ENCODE measurements around the gene CACNA2D1.
"Not testable (repeated sequence)": the region's sequence is repeated elsewhere in the genome, so short reads cannot be mapped to it uniquely, and the experiment has no call there.

CACNA2D1 gene

DNA sequence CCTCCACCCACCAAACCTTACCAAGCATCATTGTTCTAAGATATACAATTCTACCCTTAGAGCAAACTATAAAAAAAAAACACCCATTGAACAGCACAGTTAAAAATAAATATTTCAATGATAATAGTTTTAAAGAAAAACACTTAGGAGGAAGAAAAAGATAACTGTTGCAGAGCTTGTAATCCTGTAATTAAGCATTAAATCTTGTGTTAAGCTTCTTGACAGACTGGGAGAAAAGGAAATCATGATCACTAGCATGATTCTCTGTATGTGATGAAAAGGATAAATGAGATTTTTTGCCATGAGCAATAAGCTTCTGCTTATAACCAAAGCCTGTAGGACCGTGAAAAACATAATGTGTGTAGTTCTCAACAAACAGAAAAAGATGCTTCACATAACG lies 289.8 kb downstream of the CACNA2D1 start:
- H3K27me3 Mint-ChIP-seq: no peaks in the 10 kb centered on the region
- H3K4me1 Mint-ChIP-seq: no peaks in the 10 kb centered on the region
- no peaks in the 10 kb centered on the region for H3K36me3 Mint-ChIP-seq
- H3K4me3 Mint-ChIP-seq: no peak overlapping the region
- H3K9me3 Mint-ChIP-seq: peaks cover 5% of the 10 kb centered on the region
- no peak overlapping the region for H3K27ac Mint-ChIP-seq
- no peak for ATAC-seq

DNA sequence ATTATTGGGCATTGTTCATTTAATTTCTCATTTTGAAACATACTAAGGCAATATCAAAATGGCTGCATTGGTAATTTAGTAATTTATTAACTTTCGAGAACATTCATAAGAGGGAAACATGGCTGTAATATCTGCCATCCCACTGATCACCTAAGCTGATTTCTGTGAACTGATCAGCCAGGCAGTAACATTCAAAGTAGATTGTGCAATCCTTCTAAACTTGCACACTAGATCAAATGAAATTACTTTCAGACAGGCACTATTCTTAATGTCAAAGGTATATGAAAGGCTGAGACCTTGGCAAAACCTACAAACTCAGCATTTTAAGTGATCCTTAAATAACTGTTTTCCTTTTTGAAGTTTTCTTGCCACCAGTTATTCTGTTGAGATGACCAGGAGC lies 290.7 kb downstream of the CACNA2D1 start:
- Mint-ChIP-seq H3K27me3 (no peaks in the 10 kb centered on the region), H3K4me3 (no peak overlapping the region), H3K27ac (no peak overlapping the region), H3K9me3 (peaks cover 5% of the 10 kb centered on the region), H3K4me1 (no peaks in the 10 kb centered on the region), H3K36me3 (no peaks in the 10 kb centered on the region)
- ATAC-seq: no peak

DNA sequence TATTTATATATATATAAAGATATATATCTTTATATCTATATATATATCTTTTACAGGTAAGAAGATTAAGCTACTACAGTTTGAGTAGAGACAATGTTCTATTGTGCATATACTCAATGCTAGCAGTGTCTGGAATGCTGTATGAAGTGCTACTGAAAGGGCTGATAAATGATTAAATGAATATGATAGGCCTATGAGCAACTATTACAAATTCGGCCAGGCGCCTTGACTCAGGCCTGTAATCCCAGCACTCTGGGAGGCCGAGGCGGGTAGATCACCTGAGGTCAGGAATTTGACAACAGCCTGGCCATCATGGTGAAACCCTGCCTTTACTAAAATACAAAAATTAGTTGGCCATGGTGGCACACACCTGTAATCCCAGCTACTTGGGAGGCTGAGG lies 297.1 kb downstream of the CACNA2D1 start:
- no peak for ATAC-seq
- Mint-ChIP-seq H3K4me1 (no peaks in the 10 kb centered on the region), H3K36me3 (no peaks in the 10 kb centered on the region), H3K9me3 (peaks cover 5% of the 10 kb centered on the region), H3K27ac (no peak overlapping the region), H3K4me3 (no peak overlapping the region), H3K27me3 (no peaks in the 10 kb centered on the region)

DNA sequence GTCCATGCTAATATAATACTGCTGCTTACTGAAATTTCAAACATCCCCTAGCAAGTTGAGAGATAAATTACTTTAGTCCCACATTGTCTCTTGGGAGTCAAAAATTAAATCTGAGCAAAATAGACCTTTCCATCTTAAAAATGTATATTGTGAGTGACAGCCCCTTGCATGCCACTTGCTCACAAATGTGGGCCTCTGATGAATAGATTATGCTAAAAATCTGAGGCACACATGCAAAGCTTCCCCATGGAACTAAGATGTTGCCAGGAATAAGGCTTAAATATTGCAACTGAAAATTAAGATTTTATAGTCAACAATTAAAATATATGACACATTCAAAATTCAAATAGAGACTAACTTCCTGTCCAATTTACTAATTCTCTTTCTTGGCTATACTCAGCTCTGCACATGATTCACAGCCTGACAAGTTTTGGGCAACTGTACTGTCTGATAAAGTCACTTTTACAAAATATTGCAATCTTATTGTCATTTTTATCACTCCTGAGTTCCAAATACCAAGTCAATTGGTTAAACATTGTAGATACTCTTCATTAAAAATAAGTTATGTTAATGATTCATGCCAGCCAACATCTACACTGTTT lies 301.2 kb downstream of the CACNA2D1 start:
- no peaks in the 10 kb centered on the region for H3K27me3 Mint-ChIP-seq
- H3K4me1 Mint-ChIP-seq: no peaks in the 10 kb centered on the region

DNA sequence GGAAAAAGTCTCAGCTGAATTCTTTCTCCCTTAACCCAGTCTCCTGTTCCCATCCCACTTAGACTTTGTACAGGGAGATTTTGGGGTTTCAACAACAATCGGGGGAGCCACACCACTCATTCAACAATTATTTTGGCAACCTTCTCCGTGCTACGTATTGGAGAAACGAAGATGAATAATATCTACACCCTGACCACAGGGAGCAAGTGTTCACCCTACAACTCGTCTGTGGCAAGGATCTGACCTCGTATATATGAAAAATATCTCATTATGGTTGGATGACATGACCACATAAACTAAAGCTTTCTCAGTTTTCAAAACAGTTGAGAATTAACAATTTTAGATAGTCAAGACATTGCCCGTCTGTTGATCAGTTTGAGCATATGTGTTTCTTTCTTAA lies 302.1 kb downstream of the CACNA2D1 start:
- no peak overlapping the region for H3K4me3 Mint-ChIP-seq
- no peak for ATAC-seq

More for the DNA sequence above, 301.2 kb downstream of the CACNA2D1 start:
- no peaks in the 10 kb centered on the region for H3K9me3 Mint-ChIP-seq
- no peaks in the 10 kb centered on the region for H3K36me3 Mint-ChIP-seq
- no peak for ATAC-seq
- no peak overlapping the region for H3K4me3 Mint-ChIP-seq
- H3K27ac Mint-ChIP-seq: no peak overlapping the region

DNA sequence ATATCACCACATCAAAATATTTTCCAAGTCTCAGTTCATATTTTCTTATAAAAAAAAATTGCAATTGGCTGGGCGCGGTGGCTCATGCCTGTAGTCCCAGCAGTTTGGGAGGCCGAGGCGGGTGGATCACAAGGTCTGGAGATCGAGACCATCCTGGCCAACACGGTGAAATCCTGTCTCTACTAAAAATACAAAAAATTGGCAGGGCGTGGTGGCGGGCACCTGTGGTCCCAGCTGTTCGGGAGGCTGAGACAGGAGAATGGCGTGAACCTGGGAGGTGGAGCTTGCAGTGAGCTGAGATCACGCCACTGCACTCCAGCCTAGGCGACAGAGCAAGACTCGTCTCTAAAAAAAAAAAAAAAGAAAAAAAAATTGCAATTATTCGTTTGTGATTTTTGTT lies 303.0 kb downstream of the CACNA2D1 start:
- H3K4me1 Mint-ChIP-seq, H3K4me3 Mint-ChIP-seq, H3K27ac Mint-ChIP-seq, ATAC-seq, H3K27me3 Mint-ChIP-seq, H3K36me3 Mint-ChIP-seq, H3K9me3 Mint-ChIP-seq: not testable (repeated sequence)

More for the DNA sequence above, 302.1 kb downstream of the CACNA2D1 start:
- H3K36me3 Mint-ChIP-seq: no peaks in the 10 kb centered on the region
- no peaks in the 10 kb centered on the region for H3K4me1 Mint-ChIP-seq
- no peak overlapping the region for H3K27ac Mint-ChIP-seq
- no peaks in the 10 kb centered on the region for H3K27me3 Mint-ChIP-seq
- no peaks in the 10 kb centered on the region for H3K9me3 Mint-ChIP-seq

DNA sequence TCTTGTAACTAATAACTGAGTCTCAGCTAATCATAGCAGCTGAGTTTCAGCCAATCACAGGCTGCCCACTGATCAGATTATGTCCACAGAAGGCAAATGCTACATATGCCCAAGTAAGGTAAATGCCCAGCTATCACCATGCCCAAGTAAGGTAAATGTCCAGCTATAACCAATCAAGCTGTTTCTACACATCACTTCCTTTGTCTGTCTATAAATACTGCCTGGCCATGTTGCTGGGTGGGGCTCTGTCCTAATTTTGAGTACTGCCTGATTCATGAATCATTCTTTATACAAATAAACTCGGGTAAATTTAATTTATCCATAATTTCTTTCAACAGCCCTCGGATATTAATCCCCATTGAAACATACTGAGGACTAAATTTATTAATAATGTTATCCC lies 312.4 kb downstream of the CACNA2D1 start:
- Mint-ChIP-seq H3K36me3 (no peaks in the 10 kb centered on the region), H3K9me3 (peaks cover 2% of the 10 kb centered on the region), H3K4me3 (no peak overlapping the region), H3K27me3 (no peaks in the 10 kb centered on the region), H3K27ac (no peak overlapping the region), H3K4me1 (no peaks in the 10 kb centered on the region)
- no peak for ATAC-seq

DNA sequence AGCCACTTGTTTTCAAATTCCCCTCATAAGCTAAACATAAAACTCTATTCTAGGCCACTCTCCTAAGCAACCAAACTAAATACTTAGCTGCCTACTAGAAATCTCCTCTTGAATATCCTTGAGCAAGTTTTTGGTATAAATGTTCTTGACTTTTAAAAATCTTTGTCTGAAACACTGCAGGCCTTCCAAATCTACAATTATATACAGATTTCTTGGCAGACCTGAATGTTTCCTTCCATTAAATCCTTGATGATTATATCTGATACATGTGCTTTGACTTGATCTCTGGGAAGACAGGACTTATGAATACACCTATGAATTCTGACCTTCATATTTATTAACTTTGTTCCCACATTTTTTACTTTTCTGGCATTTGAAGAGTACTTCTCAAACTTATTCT lies 314.5 kb downstream of the CACNA2D1 start:
- no peak for ATAC-seq
- H3K27me3 Mint-ChIP-seq: no peaks in the 10 kb centered on the region

DNA sequence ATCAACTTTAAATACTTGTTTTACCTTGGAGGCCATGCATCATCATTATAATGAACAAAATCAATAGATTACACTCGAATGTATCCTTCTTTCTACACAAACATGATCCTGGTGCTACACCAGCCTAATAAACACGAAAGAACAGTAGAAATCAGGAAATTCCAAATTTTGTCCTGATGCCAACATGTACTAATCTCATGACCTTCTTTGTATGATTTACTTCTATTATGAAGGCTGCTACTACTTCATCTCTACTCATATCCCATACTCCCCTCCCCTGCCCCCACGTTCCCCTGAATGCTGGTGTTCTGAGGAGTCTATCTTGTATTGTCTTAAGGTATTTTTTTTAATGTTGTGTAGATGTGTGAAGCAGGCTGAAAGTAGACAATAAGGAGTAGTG lies 315.0 kb downstream of the CACNA2D1 start:
- ATAC-seq: no peak
- H3K4me3 Mint-ChIP-seq: no peak overlapping the region
- no peaks in the 10 kb centered on the region for H3K36me3 Mint-ChIP-seq
- H3K9me3 Mint-ChIP-seq: peaks cover 2% of the 10 kb centered on the region
- H3K27me3 Mint-ChIP-seq: no peaks in the 10 kb centered on the region
- H3K27ac Mint-ChIP-seq: no peak overlapping the region
- H3K4me1 Mint-ChIP-seq: no peaks in the 10 kb centered on the region

More for the DNA sequence above, 314.5 kb downstream of the CACNA2D1 start:
- no peak overlapping the region for H3K4me3 Mint-ChIP-seq
- H3K4me1 Mint-ChIP-seq: no peaks in the 10 kb centered on the region
- H3K36me3 Mint-ChIP-seq: no peaks in the 10 kb centered on the region
- H3K27ac Mint-ChIP-seq: no peak overlapping the region
- H3K9me3 Mint-ChIP-seq: peaks cover 2% of the 10 kb centered on the region

DNA sequence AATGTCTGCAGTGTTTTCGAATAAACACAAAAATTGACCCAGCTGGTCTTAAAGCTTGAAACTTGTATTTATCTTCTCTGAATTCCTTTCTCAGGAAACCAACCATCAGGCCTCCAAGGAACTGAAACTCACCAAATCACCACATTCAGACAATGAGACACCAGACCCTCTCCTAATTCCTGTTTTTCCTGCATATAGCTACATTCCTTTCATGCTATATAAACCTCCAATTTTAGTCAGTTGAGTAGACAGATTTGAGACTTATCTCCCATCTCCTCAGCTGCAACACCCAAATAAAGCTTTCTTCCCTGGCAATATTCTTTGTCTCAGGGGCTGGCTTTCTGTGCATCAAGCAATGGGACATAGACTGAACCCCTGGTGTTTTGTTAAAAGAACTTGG lies 317.0 kb downstream of the CACNA2D1 start:
- Mint-ChIP-seq H3K4me1 (no peaks in the 10 kb centered on the region), H3K4me3 (no peak overlapping the region), H3K27me3 (no peaks in the 10 kb centered on the region), H3K9me3 (no peaks in the 10 kb centered on the region), H3K27ac (no peak overlapping the region), H3K36me3 (no peaks in the 10 kb centered on the region)
- no peak for ATAC-seq

DNA sequence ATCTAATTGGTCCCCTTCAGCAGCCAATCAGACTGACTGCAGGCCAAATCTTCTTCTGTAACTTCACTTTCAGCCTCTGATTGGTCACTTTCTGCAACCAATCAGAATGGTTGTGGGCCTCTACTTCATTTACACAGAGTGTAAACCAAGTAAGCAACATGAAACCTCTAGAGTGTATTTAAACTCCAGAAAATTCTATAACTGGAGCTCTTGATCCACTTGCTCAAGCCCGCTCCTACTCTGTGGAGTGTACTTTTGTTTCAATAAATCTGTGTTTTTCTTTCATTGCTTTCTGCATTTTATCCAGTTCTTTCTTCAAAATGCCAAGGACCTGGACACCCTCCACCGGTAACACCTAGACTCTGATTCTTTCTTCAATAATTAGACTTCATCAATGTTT lies 319.1 kb downstream of the CACNA2D1 start:
- Mint-ChIP-seq H3K36me3 (no peaks in the 10 kb centered on the region), H3K27me3 (no peaks in the 10 kb centered on the region), H3K27ac (no peak overlapping the region), H3K9me3 (no peaks in the 10 kb centered on the region), H3K4me3 (no peak overlapping the region), H3K4me1 (no peaks in the 10 kb centered on the region)
- ATAC-seq: no peak

DNA sequence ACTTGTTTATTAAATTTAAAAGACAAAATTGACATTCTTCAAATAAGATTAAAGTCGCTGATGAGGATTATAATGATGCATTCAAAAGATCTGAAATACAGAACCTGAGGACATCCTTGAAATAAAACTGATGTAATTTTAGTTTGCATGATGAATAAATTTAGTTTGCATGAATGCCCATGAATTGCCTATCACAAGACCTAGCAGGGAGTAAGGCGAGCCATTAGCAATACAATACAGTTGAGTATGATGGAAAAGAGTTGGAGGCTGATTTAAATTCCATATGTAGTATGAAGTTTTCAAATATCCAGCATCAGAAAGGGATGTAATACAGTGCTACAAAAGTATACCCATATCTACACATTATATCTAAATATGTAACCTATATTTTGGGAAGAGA lies 321.3 kb downstream of the CACNA2D1 start:
- no peaks in the 10 kb centered on the region for H3K9me3 Mint-ChIP-seq
- no peaks in the 10 kb centered on the region for H3K36me3 Mint-ChIP-seq
- no peaks in the 10 kb centered on the region for H3K4me1 Mint-ChIP-seq
- no peaks in the 10 kb centered on the region for H3K27me3 Mint-ChIP-seq
- no peak for ATAC-seq
- H3K4me3 Mint-ChIP-seq: no peak overlapping the region
- no peak overlapping the region for H3K27ac Mint-ChIP-seq

DNA sequence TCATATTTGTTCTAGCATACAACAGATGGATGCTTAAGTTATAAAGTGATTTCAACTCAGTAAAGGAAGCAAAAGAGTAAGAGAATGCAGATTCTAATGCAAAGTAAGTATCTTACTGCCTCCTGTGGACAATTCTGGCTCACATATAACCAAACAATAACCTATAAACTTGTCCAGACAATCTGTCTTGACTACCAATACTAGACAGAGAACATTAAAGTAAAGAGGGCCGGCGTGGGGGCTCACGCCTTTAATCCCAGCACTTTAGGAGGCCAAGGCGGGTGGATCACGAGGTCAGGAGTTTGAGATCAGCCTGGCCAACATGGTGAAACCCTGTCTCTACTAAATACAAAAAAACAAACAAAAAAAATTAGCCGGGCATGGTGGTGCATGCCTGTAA lies 329.3 kb downstream of the CACNA2D1 start:
- Mint-ChIP-seq H3K4me1 (no peaks in the 10 kb centered on the region), H3K27me3 (no peaks in the 10 kb centered on the region), H3K36me3 (no peaks in the 10 kb centered on the region), H3K9me3 (no peaks in the 10 kb centered on the region), H3K4me3 (no peak overlapping the region), H3K27ac (no peak overlapping the region)
- no peak for ATAC-seq

DNA sequence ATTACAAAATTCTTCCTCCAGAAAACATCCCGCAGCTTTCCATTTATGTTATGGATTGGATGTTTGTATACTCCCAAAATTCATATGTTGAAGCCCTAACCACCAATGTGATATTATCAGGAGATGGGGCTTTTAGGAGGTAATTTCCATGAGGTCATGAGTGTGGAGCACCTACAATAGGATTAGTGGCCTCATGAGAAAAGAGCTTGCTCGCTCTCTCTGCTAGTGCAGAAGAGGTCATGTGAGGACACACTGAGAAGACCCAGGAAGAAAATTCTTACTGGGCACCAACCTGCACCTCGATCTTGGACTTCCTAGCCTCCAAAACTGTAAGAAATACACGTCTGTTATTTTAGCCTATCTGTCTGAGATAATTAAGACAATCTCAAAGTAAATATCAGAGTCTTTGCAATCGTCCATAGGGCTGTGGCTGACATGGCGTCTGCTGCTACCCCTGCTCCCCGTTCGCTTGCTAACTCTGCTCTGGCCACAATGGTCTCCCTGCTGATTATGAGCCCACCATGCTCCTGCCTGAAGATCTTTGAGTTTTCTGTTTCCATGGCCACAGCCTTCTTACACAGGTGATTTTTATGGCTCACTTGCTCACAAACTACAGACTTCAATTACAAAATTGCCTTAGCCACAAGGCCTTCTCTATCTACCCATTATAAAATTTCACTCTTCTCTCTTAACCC lies 333.3 kb downstream of the CACNA2D1 start:
- Mint-ChIP-seq H3K36me3 (no peaks in the 10 kb centered on the region), H3K27me3 (no peaks in the 10 kb centered on the region), H3K27ac (no peak overlapping the region), H3K4me3 (no peak overlapping the region), H3K9me3 (no peaks in the 10 kb centered on the region), H3K4me1 (no peaks in the 10 kb centered on the region)
- ATAC-seq: no peak

DNA sequence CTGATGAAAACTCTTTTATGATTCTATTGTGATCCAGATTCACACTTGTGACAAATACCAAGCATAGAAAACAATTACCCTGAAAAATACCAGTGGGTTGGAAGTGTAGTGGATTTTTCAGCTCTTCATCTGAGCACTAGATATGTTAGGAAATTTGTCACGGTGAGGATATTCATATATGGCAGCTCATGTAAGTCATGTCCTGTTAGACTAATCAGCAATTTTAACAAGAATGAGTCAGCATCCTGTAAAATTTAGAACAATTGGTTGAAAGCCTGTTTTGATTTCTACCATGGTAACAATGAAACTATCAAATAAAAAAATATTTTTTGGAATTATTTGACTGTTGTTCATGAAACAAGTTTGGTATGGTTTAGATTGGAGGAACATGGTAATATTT lies 334.3 kb downstream of the CACNA2D1 start:
- H3K27me3 Mint-ChIP-seq: no peaks in the 10 kb centered on the region
- no peak overlapping the region for H3K4me3 Mint-ChIP-seq
- H3K27ac Mint-ChIP-seq: no peak overlapping the region
- no peaks in the 10 kb centered on the region for H3K4me1 Mint-ChIP-seq
- no peaks in the 10 kb centered on the region for H3K36me3 Mint-ChIP-seq
- H3K9me3 Mint-ChIP-seq: no peaks in the 10 kb centered on the region
- ATAC-seq: no peak

DNA sequence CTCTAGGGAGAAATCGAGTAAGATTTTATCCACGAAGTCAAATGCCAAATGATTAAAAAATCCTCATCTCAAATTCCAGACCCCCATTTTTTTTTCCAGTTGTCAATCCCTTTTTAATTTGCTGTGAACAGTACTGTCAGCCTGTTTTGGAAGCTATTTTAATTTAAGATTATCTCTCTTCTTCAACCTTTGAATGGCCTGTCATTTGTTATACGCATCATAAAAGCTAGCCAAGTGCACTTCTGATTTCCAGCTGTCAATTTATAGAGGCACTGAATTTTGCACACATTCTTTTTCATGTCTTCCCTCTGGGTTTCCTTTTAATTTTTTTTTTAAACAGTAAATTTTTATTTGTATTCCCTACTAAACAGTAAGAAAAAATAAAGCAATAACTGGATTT lies 337.4 kb downstream of the CACNA2D1 start:
- Mint-ChIP-seq H3K4me3 (no peak overlapping the region), H3K27me3 (no peaks in the 10 kb centered on the region), H3K27ac (no peak overlapping the region), H3K4me1 (no peaks in the 10 kb centered on the region), H3K36me3 (no peaks in the 10 kb centered on the region), H3K9me3 (no peaks in the 10 kb centered on the region)
- no peak for ATAC-seq

Measured in stimulated activated memory B cell treated with anti-CD40 and anti-IgM and Interleukin-4, amounts not matched to agents 10 μg/mL and 1 μg/mL and 100 μg/mL, for 72 hours (primary cell).